Caco-2 (cell line): ENCODE results near the gene SYNGR1. TPM values are rescaled to one million over a fixed set of nuclear protein-coding genes. Genes with fewer than 3 reads are reported as not detected.
A peak's percentile ranks its signal among the peaks of the same experiment; 100 is the strongest.

Source experiments
- BruUV-seq: library from RNA; stranded (reverse); fragments of 400-500 nt; replicated peaks from 2 replicates; lab custom pipeline; 2021; lab: Mats Ljungman, UMichigan
- CTCF ChIA-PET: fragments of 300-600 bp; sonication (Branson Sonifier 250); formaldehyde crosslinking; loops from one replicate; lab custom pipeline; 2022; ENCODE audit warnings: antibody characterized with exemption; lab: Charles Lee
- POLR2A ChIA-PET: fragments of 300-600 bp; sonication (Branson Sonifier 250); formaldehyde crosslinking; loops from one replicate; lab custom pipeline; 2022; ENCODE audit warnings: antibody characterized with exemption; lab: Charles Lee
- DNase-seq, 2 experiments: peaks; one replicate each; pipeline versions ENCODE4 v3.0.0 to v3.0.0-alpha.2; 2020 to 2022
- H3K27me3 ChIP-seq: replicated peaks from 2 replicates; pipeline ENCODE4 v1.6.0; 2011; ENCODE audit warnings: low read length; ENCODE audit not compliant: control insufficient read depth, insufficient read depth
- H3K36me3 ChIP-seq: 2 replicates; pipeline ENCODE4 v1.5.1; 2011; ENCODE audit warnings: low read length; ENCODE audit not compliant: control insufficient read depth, insufficient read depth
- H3K4me1 ChIP-seq: fragments of 250-450 bp; sonication (Bioruptor Pico); 2 replicates; pipeline ENCODE4 v1.5.1; 2020; ENCODE audit warnings: mild to moderate bottlenecking
- H3K4me3 ChIP-seq: 2 replicates; pipeline ENCODE4 v1.5.1; 2011; ENCODE audit warnings: low read depth, mild to moderate bottlenecking, control low read depth, low read length
- H3K9me3 ChIP-seq: fragments of 250-450 bp; sonication (Bioruptor Pico); 2 replicates; pipeline ENCODE4 v1.5.1; 2020; ENCODE audit warnings: mild to moderate bottlenecking, moderate library complexity
- H3K27ac Mint-ChIP-seq: one replicate; pipeline ENCODE4 v1.8.0; 2022; ENCODE audit warnings: mixed read lengths; ENCODE audit not compliant: unreplicated experiment
- H3K27me3 Mint-ChIP-seq: one replicate; pipeline ENCODE4 v1.8.0; 2022; ENCODE audit warnings: mixed read lengths; ENCODE audit not compliant: insufficient read depth, unreplicated experiment
- H3K36me3 Mint-ChIP-seq: one replicate; pipeline ENCODE4 v1.8.0; 2022; ENCODE audit warnings: mild to moderate bottlenecking, mixed read lengths; ENCODE audit not compliant: insufficient read depth, unreplicated experiment
- H3K4me1 Mint-ChIP-seq: one replicate; pipeline ENCODE4 v1.8.0; 2022; ENCODE audit warnings: low read depth, mixed read lengths; ENCODE audit not compliant: unreplicated experiment
- H3K4me3 Mint-ChIP-seq: one replicate; pipeline ENCODE4 v1.8.0; 2022; ENCODE audit warnings: mild to moderate bottlenecking, moderate library complexity, mixed read lengths; ENCODE audit not compliant: unreplicated experiment
- H3K9me3 Mint-ChIP-seq: one replicate; pipeline ENCODE4 v1.8.0; 2022; ENCODE audit warnings: mixed read lengths; ENCODE audit not compliant: unreplicated experiment
- intact Hi-C: fragments of 100-400 bp; cut with micrococcal nuclease; formaldehyde crosslinking; loops from one replicate; pipeline ENCODE4 v1.10.0; 2022; ENCODE audit not compliant: unreplicated experiment
- total RNA-seq: library from RNA; stranded (reverse); gene quantifications from 2 replicates; pipeline ENCODE4 v1.2.3, GENCODE V29; 2022
- TF ChIP-seq, protein P1 (sequence below), 2 experiments: fragments of 200-600 bp in 1 of 2; IDR thresholded peaks; 1 replicate in 1 of 2; 2 replicates in 1 of 2; pipeline versions ENCODE4 v1.5.1 to v1.8.0; 2011 to 2022; ENCODE audit warnings: antibody characterized with exemption in 1 of 2, control low read depth in 1 of 2, inconsistent platforms in 1 of 2, low read depth in 1 of 2, low read length in 1 of 2, mild to moderate bottlenecking in 1 of 2, moderate library complexity in 1 of 2; ENCODE audit not compliant: insufficient read depth in 1 of 2, severe bottlenecking in 1 of 2, unreplicated experiment in 1 of 2

The SYNGR1 gene
- total RNA-seq, 1 experiment from 2014 or later = 20.2 TPM

DNA sequence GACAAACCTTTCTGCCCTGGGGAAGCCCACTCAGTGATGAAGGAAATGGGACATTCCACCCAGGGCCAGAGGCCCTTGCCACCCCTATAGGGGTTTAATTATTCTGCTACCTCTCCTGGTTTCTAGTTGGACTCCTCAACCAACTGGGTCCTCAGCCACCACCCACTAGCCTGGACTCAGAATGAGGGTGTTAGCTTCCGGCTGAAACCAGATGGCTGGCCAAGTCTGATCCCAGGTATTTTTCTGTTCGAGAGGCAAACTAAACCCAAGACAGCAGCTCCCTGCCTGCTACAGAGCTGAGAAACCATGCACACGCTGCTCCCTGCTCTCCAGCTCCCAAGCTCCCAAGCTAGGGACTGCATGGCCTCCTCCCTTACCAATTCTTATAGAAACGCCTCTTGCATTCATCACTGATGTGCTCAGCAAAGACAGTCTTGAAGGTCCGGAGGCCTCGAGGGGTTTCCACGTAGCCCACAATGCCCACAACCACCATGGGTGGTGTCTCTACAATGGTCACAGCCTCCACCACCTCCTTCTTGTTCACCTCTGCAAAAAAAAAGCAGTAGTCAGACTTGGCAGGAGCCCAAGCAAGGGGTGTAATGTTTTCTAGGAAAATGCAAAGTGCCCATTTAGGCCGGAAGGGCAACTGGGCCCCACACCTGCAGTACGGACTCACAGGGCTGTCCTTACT lies 32.6 kb upstream of the SYNGR1 start:
- no peak for DNase-seq
- Histone ChIP-seq H3K4me3 (no peak overlapping the region), H3K36me3 (peaks cover 22% of the 10 kb centered on the region), H3K9me3 (no peaks in the 10 kb centered on the region), H3K4me1 (peaks cover 23% of the 10 kb centered on the region), H3K27me3 (no peaks in the 10 kb centered on the region)
- peaks cover 8% of the 10 kb centered on the region for H3K4me1 Mint-ChIP-seq
- intact Hi-C loops = loop anchor here (5.0 kb wide), 1 partner anchor 210 kb away; no protein-coding TSS in a partner anchor
- no TSS peak for BruUV-seq
- ChIA-PET POLR2A (interaction anchor here (0.8 to 2.4 kb wide), 2 partner anchors 26 to 103 kb away, joined by 3 to 6 read pairs; no protein-coding TSS in a partner anchor), CTCF (interaction anchor here (1.5 kb wide), 1 partner anchor 182 kb away, joined by 3 read pairs; no protein-coding TSS in a partner anchor)
- peaks cover 85% of the 10 kb centered on the region for H3K36me3 Mint-ChIP-seq
- H3K9me3 Mint-ChIP-seq = no peaks in the 10 kb centered on the region
- H3K27ac Mint-ChIP-seq = peak overlapping the region; percentile 100
- H3K27me3 Mint-ChIP-seq = peaks cover 4% of the 10 kb centered on the region
- TF ChIP-seq, protein P1, sequence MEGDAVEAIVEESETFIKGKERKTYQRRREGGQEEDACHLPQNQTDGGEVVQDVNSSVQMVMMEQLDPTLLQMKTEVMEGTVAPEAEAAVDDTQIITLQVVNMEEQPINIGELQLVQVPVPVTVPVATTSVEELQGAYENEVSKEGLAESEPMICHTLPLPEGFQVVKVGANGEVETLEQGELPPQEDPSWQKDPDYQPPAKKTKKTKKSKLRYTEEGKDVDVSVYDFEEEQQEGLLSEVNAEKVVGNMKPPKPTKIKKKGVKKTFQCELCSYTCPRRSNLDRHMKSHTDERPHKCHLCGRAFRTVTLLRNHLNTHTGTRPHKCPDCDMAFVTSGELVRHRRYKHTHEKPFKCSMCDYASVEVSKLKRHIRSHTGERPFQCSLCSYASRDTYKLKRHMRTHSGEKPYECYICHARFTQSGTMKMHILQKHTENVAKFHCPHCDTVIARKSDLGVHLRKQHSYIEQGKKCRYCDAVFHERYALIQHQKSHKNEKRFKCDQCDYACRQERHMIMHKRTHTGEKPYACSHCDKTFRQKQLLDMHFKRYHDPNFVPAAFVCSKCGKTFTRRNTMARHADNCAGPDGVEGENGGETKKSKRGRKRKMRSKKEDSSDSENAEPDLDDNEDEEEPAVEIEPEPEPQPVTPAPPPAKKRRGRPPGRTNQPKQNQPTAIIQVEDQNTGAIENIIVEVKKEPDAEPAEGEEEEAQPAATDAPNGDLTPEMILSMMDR (IDR thresholded peaks at IDR 0.05; ENCODE audit: insufficient read depth in 1 of 2, low read depth in 1 of 2, low read length in 1 of 2, severe bottlenecking in 1 of 2, unreplicated experiment in 1 of 2) = no peak
- H3K4me3 Mint-ChIP-seq = peak overlapping the region; percentile 96

DNA sequence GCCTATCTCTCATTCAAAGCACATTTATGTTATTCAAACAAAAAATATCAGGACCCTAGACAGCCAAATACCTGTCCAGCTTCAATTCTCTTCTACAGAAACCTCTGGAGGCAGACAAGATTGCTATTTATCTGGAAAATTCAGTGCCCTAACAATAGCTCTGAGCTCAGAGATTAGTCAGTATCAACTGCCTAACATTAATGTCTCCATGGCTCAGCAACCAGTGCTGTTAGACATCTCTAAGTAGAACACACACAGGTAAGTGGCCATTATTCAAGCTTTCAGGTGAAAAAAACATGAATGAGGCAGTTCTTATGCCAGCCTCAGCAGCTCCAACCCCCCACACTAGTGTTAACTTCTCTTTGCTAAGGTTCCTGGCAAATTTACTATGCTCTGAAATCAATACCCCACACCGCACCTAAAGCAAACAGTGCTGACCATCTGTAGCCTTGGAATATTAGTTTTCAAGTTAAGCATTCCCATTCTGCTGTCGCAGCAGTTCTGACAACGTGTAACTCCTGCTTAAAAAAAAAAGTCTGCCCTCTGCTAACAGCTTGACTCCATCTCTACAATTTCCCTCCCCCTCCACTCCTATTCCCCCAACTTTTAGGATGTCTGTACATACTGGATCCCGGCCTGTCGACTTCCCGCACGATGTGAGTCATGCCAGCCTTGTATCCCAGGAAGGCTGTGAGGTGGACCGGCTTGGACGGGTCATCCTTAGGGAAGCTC lies 31.9 kb upstream of the SYNGR1 start:
- H3K27me3 ChIP-seq = no peaks in the 10 kb centered on the region
- CTCF ChIA-PET = interaction anchor here (0.6 to 2.6 kb wide), 4 partner anchors 25 to 202 kb away, joined by 5 to 9 read pairs (median 6); partner anchors contain the start of gene ATF4
- H3K36me3 ChIP-seq = peaks cover 22% of the 10 kb centered on the region
- peak overlapping the region; percentile 100 for H3K27ac Mint-ChIP-seq
- H3K36me3 Mint-ChIP-seq = peaks cover 77% of the 10 kb centered on the region
- no peaks in the 10 kb centered on the region for H3K9me3 Mint-ChIP-seq
- peaks cover 23% of the 10 kb centered on the region for H3K4me1 ChIP-seq
- TF ChIP-seq, protein P1 (IDR thresholded peaks at IDR 0.05; ENCODE audit: insufficient read depth in 1 of 2, low read depth in 1 of 2, low read length in 1 of 2, severe bottlenecking in 1 of 2, unreplicated experiment in 1 of 2) = no peak
- no peaks in the 10 kb centered on the region for H3K9me3 ChIP-seq
- intact Hi-C loops = loop anchor here (5.0 kb wide), 1 partner anchor 209 kb away; no protein-coding TSS in a partner anchor
- H3K4me3 ChIP-seq = peak overlapping the region; percentile 67
- peaks cover 8% of the 10 kb centered on the region for H3K4me1 Mint-ChIP-seq
- no peak for DNase-seq
- peak overlapping the region; percentile 96 for H3K4me3 Mint-ChIP-seq
- POLR2A ChIA-PET = interaction anchor here (0.6 to 2.5 kb wide), 10 partner anchors 25 to 211 kb away, joined by 3 to 15 read pairs (median 5); partner anchors contain the start of genes ATF4, MIEF1, PDGFB and SYNGR1
- peaks cover 4% of the 10 kb centered on the region for H3K27me3 Mint-ChIP-seq
- no TSS peak for BruUV-seq
